Activated CD8-positive, alpha-beta T cell treated with anti-CD3 and anti-CD28 coated beads for 36 hours (primary cell): ENCODE measurements around the gene GIPC3. TPM values are rescaled to one million over a fixed set of nuclear protein-coding genes. Genes with fewer than 3 reads are reported as not detected.
"Not testable (repeated sequence)": the region's sequence is repeated elsewhere in the genome, so short reads cannot be mapped to it uniquely, and the experiment has no call there.

Experiments
- ATAC-seq: fragments of 200-7000 bp; cut with Tn5 transposase; one replicate; pipeline ENCODE4 v1.10.0; 2021; ENCODE audit warnings: mild to moderate bottlenecking, moderate library complexity
- CTCF ChIA-PET: fragments of 350-600 bp; sonication (Branson Sonifier 250); formaldehyde crosslinking; loops from one replicate; lab custom pipeline; 2021; ENCODE audit warnings: antibody characterized with exemption; lab: Charles Lee
- POLR2A ChIA-PET: fragments of 350-600 bp; sonication (Branson Sonifier 250); formaldehyde crosslinking; loops from one replicate; lab custom pipeline; 2021; ENCODE audit warnings: antibody characterized with exemption; lab: Charles Lee
- DNase-seq: peaks from one replicate; pipeline ENCODE4 v3.0.0-alpha.2; 2020
- H3K27ac Mint-ChIP-seq: one replicate; pipeline ENCODE4 v1.8.0; 2021; ENCODE audit warnings: mild to moderate bottlenecking, mixed read lengths
- H3K27me3 Mint-ChIP-seq: one replicate; pipeline ENCODE4 v1.8.0; 2021; ENCODE audit warnings: mixed read lengths
- H3K36me3 Mint-ChIP-seq: one replicate; pipeline ENCODE4 v1.8.0; 2021; ENCODE audit warnings: low read depth, mixed read lengths
- H3K4me1 Mint-ChIP-seq: one replicate; pipeline ENCODE4 v1.8.0; 2021; ENCODE audit warnings: low read depth, mixed read lengths
- H3K4me3 Mint-ChIP-seq: one replicate; pipeline ENCODE4 v1.8.0; 2021; ENCODE audit warnings: mild to moderate bottlenecking, moderate library complexity, mixed read lengths
- H3K9me3 Mint-ChIP-seq: one replicate; pipeline ENCODE4 v1.8.0; 2021; ENCODE audit warnings: mixed read lengths
- CTCF ChIP-seq: fragments of 200-600 bp; IDR thresholded peaks from one replicate; pipeline ENCODE4 v1.8.0; 2022; ENCODE audit warnings: antibody characterized with exemption, mild to moderate bottlenecking
- intact Hi-C: fragments of 100-400 bp; cut with micrococcal nuclease; formaldehyde crosslinking; loops from one replicate; pipeline ENCODE4 v1.10.0; 2022
- total RNA-seq, 2 experiments: library from RNA; stranded (reverse); gene quantifications; one replicate each; pipeline ENCODE4 v1.2.3, GENCODE V29; 2021

Gene GIPC3
- total RNA-seq, 2 experiments from 2014 or later = 0.09 to 0.14 TPM

GRCh38 chr19:3627351-3627723, 42.1 kb downstream of the GIPC3 start:
- intact Hi-C loops = no loop called here
- H3K27ac Mint-ChIP-seq = no peak overlapping the region

GRCh38 chr19:3628766-3629165, 43.5 kb downstream of the GIPC3 start:
- H3K4me3 Mint-ChIP-seq, intact Hi-C loops, H3K36me3 Mint-ChIP-seq, DNase-seq, POLR2A ChIA-PET, H3K27me3 Mint-ChIP-seq, H3K9me3 Mint-ChIP-seq, ATAC-seq, H3K27ac Mint-ChIP-seq: not testable (repeated sequence)
- peaks cover 23% of the 10 kb centered on the region for H3K4me1 Mint-ChIP-seq
- CTCF ChIA-PET = interaction anchor here (2.1 kb wide), 1 partner anchor 44 kb away, joined by 7 read pairs; the partner anchor contains the start of gene GIPC3

More at GRCh38 chr19:3627351-3627723, 42.1 kb downstream of the GIPC3 start:
- POLR2A ChIA-PET = interaction anchor here (0.8 to 1.5 kb wide), 5 partner anchors 39 to 73 kb away, joined by 3 to 5 read pairs (median 3); partner anchors contain the start of gene MFSD12
- peaks cover 2% of the 10 kb centered on the region for H3K36me3 Mint-ChIP-seq
- H3K27me3 Mint-ChIP-seq = no peaks in the 10 kb centered on the region
- peak overlapping the region; percentile 85 for H3K4me3 Mint-ChIP-seq
- CTCF ChIA-PET = interaction anchor here (1.0 to 2.1 kb wide), 4 partner anchors 42 to 195 kb away, joined by 3 to 7 read pairs (median 4); partner anchors contain the start of gene GIPC3
- TF ChIP-seq CTCF = no peak
- H3K4me1 Mint-ChIP-seq = peaks cover 23% of the 10 kb centered on the region
- ATAC-seq (no peak), DNase-seq (no peak)
- H3K9me3 Mint-ChIP-seq = no peaks in the 10 kb centered on the region

- no peak for TF ChIP-seq CTCF
These were observed 46.0 kb downstream of the GIPC3 start for GRCh38 chr19:3631053-3631861.

GRCh38 chr19:3632098-3632497, 46.8 kb downstream of the GIPC3 start:
- POLR2A ChIA-PET = no interaction called here

More at GRCh38 chr19:3631053-3631861, 46.0 kb downstream of the GIPC3 start:
- no peak overlapping the region for H3K4me3 Mint-ChIP-seq
- POLR2A ChIA-PET = no interaction called here
- CTCF ChIA-PET = no interaction called here
- ATAC-seq = no peak
- no peak for DNase-seq
- intact Hi-C loops = no loop called here
- H3K27me3 Mint-ChIP-seq = no peaks in the 10 kb centered on the region
- peaks cover 7% of the 10 kb centered on the region for H3K4me1 Mint-ChIP-seq
- H3K27ac Mint-ChIP-seq = no peak overlapping the region
- H3K9me3 Mint-ChIP-seq = no peaks in the 10 kb centered on the region
- H3K36me3 Mint-ChIP-seq = no peaks in the 10 kb centered on the region

More at GRCh38 chr19:3632098-3632497, 46.8 kb downstream of the GIPC3 start:
- Mint-ChIP-seq H3K4me3 (no peak overlapping the region), H3K27ac (no peak overlapping the region), H3K9me3 (no peaks in the 10 kb centered on the region), H3K36me3 (no peaks in the 10 kb centered on the region), H3K4me1 (peaks cover 1% of the 10 kb centered on the region), H3K27me3 (no peaks in the 10 kb centered on the region)
- CTCF ChIA-PET = no interaction called here
- intact Hi-C loops = no loop called here
- no peak for TF ChIP-seq CTCF
- ATAC-seq = no peak
- DNase-seq = no peak
